ENCODE measurements around the gene INO80B.
A peak's percentile ranks its signal among the peaks of the same experiment; 100 is the strongest.
"Not testable (repeated sequence)": the region's sequence is repeated elsewhere in the genome, so short reads cannot be mapped to it uniquely, and the experiment has no call there.

The INO80B gene

GRCh38 chr2:74447230-74447999 is 7.5 kb upstream of the INO80B start:
- DNase-seq (ENCODE audit: low spot score) (no peak), FAIRE-seq (no peak)

DNA sequence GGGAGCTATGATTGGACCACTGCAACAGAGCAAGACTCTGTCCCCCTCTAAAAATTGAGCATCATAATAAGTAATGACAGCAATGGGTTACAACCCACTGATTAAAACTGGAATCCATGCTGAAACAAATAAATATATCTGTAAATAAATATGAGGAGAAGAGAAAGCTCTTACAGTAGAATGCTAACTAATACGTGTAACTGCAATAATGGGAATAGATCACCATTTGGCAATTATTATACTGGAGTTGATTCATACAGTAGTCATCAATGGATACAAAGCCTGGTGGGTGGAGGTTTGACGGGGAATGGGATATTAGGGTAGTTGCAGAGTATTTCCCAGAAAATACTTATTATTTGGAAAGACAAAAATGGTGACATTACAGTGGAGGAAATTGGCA is 6.1 kb upstream of the INO80B start:
- FAIRE-seq: no peak
- no peak for DNase-seq (ENCODE audit: low spot score)

- DNase-seq (ENCODE audit: low spot score) (no peak), FAIRE-seq (no peak)
Measured at GRCh38 chr2:74450570-74451190, 4.2 kb upstream of the INO80B start.

- DNase-seq (ENCODE audit: low spot score): peak; percentile 31
- no peak for FAIRE-seq
Measured at GRCh38 chr2:74457129-74457548, 2.3 kb downstream of the INO80B start.

DNA sequence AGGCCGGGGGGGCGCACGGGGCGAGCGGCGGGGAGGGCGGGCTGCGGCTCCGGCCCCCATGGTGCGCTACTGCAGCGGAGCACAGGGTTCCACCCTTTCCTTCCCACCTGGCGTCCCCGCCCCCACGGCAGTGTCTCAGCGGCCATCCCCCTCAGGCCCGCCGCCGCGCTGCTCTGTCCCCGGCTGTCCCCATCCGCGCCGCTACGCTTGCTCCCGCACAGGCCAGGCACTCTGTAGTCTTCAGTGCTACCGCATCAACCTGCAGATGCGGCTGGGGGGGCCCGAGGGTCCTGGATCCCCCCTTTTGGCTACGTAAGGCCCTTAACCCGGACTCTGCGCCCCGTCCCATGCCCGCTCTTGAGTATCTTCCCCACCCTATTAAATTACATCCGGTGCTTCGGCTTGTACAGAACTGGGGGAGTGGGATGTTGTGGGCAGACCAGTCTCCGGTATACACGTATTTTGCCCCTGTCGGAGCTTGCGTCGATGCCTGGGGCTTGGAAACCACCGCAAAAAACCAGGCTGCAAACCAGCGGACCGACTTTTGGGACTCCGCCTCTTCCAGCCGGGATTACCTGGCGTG is 2.8 kb downstream of the INO80B start:
- FAIRE-seq (no peak), DNase-seq (ENCODE audit: low spot score) (no peak)

DNA sequence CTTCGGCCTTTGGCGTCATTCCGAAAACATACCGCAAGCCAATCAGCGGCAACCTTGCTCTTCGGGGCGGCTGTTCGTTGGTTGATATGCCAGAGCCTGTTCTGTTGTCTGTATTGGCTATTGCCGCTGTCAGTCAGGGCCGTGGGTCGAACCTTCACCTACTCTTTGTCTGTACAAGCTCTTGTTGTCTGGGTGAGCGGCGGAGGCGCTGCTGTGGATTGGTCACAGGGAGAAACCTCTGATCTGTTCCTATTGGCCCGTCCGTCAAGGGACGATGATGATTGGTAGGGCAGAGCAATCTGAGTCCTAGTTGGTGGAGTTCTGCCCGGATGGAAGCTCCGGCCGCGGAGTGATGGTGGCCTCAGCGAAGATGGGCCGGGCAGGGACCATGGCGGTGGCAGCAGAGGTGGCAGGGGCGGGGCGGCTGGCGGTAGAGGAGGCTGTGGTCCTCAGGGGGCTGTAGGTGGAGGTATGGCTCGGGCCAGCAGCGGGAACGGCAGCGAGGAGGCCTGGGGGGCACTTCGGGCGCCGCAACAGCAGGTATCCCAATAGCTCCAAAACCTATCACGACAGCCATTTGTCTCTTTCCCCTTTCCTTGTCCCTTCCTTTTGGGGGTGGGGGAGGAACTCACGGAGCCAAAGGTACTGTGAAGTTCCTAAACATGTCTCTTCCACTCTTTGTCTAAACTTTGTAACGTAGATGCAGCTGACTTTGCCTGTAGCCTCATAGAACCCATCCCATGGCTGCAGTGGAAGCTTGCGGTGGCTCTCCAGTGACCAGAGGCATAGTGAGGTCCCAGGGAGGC is 3.4 kb downstream of the INO80B start, which contains the start of gene WBP1:
Gene WBP1 (plus strand): TSS at position 307 of the 806 bp plus-strand sequence. CDS start 165 bp downstream, at position 472.
- FAIRE-seq (peak; percentile 96), DNase-seq (ENCODE audit: low spot score) (peak; percentile 100)

DNA sequence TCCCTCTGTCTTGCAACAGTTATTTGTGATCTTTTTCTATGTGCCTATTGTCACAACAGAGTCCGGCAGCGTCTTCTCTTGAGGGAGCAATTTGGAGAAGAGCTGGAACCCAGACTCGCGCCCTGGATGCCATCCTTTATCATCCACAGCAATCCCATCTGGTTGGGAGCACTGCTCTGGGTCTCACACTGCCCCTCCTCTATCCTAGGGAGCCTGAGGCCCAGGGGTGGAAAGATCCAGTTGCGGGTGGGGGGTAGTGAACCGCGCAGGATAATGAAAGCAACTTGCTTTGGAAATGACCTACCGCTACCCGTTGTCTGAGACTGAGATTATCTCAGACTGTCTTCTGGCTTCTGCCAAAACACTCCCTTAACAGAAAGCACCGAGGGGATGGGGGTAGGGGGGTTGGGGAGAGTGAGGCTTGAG is 4.1 kb downstream of the INO80B start:
- FAIRE-seq (no peak), DNase-seq (ENCODE audit: low spot score) (no peak)

DNA sequence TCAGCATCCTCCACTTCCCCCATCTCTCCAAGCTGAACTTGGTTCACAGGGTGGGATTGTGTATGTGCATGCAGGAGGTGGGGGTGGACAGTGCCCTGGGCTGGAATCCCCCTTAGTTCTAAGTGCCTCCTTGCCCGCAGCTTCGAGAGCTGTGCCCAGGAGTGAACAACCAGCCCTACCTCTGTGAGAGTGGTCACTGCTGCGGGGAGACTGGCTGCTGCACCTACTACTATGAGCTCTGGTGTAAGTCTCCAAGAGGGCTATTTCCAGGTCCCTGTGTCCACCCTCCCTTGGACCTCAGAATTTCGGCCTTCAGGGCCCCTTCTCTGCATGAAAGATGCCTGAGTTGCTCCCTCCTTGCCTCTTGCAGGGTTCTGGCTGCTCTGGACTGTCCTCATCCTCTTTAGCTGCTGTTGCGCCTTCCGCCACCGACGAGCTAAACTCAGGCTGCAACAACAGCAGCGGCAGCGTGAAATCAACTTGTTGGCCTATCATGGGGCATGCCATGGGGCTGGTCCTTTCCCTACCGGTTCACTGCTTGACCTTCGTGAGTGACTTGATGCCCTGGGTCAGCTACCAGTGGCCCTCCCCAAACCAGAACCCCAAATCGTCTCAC is 4.7 kb downstream of the INO80B start:
- not testable (repeated sequence) for FAIRE-seq; DNase-seq (ENCODE audit: low spot score)

GRCh38 chr2:74460187-74460586 is 5.3 kb downstream of the INO80B start:
- DNase-seq (ENCODE audit: low spot score); FAIRE-seq: not testable (repeated sequence)

DNA sequence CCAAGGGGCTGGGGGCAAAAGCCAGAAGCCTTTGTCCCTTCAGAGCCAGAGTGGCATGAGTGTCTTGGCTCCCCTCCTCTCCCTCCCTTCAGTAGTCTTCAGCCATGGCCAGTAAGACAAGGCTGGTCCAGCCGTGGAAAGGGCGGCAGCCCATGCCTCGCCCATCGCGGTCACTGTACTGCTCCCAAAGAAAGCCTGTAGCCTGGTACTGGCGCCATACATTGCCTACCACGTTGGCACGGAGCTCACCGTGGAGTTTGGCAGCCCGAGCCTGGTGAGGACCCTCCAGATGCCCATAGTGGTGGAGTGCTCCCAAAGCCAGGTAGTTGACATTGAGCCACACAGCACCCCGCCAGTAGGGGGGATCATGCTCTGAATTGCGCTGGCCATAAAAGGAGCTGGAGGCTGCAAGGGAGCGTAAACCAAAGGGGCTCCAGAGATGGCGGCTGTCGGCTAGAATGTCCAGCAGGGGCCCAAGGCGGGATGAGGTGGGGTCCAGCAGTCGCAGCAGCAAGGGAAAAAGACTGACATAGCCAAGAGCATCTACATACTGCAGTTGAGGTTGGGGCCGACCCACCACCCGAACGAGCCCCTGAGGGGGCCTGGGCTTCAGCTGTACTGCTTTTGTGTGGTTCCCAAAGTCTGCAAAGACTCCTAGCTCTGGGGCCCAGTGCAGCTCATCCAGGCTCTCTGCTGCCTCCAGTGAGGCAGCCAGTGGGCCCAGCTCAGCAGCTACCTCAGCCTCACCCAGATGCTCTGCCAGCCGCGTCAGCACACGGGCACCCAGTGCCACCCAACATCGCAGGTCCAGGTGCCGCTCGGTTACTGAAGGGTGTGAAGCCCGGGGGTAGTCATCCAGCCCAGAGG is 6.5 kb downstream of the INO80B start:
- no peak for DNase-seq (ENCODE audit: low spot score)
- FAIRE-seq: no peak

GRCh38 chr2:74462054-74462785 is 7.3 kb downstream of the INO80B start:
- FAIRE-seq: no peak
- DNase-seq (ENCODE audit: low spot score): no peak

- no peak for FAIRE-seq
Measured at GRCh38 chr2:74462786-74463105, 7.9 kb downstream of the INO80B start.

DNA sequence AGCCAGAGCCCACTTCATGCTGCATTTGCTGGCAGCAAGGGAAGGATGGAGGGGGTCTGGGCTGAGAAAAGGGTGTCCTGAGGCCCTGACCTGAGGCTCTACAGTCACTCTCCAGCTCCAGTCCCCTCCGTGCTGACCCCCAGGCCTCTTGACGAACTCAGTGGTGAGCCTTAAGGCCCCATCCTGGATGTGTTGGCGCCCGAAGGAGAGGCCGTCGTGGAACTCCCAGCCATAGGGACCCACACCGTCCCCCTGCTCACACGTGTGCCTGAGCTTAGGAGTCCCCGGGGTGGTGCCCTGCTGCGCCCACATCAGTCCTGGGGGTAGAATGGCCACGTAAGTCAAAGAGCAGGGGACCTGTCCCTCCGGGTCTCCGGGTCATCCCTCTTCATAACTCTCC is 9.5 kb downstream of the INO80B start:
- no peak for DNase-seq (ENCODE audit: low spot score)
- FAIRE-seq: no peak

More at GRCh38 chr2:74462786-74463105, 7.9 kb downstream of the INO80B start:
- no peak for DNase-seq (ENCODE audit: low spot score)

- not testable (repeated sequence) for DNase-seq (ENCODE audit: low spot score); FAIRE-seq
Measured at GRCh38 chr2:74470742-74471141, 15.9 kb downstream of the INO80B start.

GRCh38 chr2:74471332-74472065 is 16.6 kb downstream of the INO80B start:
- FAIRE-seq (no peak), DNase-seq (ENCODE audit: low spot score) (no peak)

DNA sequence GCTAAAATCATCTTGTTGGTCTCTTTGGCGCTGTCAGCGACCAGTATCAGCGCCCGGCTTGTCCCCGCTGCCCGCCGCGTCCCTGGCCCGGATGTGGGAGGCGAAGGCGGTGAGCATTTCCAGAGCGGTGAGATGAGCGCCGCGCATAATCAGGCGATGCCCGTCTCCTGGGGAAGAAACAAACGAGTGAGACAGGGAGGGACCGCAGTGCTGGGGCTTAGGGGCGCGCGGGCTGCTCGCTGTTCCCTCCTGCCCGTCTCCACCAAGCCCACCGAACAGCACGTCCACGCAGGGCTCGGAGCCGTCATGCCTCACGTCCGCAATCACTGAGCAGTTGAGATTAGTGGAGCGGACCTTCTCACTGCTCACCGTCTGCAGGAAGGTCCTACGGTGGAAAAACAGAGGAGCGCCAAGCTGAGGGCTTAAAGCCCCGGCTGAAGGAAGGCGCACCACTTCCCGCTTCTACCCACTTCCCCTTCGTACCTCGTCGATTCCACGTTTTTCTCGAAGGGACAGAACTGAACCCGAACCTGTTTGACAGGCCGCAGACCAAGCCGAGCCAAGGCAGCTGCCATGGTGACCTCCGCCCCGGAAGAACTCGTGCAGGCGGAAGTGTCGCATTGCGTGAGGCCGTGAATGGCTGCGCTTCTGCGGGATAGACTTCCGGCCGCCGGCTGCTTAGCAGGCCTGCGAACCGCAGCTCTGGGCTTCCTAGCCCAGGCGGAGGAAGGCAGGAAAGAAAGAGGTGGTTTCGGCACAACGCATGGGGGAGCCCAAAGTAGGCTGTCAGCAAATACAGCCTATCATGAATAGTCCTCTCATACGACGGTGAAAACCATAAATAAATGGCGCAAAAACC is 17.4 kb downstream of the INO80B start, which contains the start of gene MRPL53:
Gene MRPL53 (minus strand): TSS at position 595 of the 859 bp plus-strand sequence. CDS start 20 bp downstream, at position 575.
- DNase-seq (ENCODE audit: low spot score): peak; percentile 82
- FAIRE-seq: no peak

GRCh38 chr2:74472945-74473258 is 18.0 kb downstream of the INO80B start:
- FAIRE-seq (no peak), DNase-seq (ENCODE audit: low spot score) (no peak)

DNA sequence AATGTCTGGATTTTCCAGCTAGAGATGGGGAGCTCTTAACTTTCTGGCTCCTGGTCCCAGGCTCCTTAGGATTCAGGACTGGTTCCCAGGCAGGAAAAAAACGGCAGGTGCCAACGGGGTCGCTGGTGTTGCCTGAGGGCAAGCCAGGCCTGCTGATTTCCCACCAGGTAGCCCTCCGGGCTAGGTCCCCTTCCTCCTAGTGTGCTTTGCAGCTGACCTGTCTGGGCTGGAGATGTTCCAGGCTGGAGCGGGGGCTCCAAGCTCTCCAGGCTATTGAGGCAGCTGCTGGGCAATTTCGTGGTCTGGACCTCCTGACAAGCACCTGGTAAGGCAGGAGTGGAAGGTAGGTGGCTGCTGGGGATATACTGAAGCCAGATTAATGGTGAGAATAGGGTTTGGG is 19.6 kb downstream of the INO80B start:
- no peak for DNase-seq (ENCODE audit: low spot score)
- FAIRE-seq: no peak

All from RCC 7860 (cell line).